Spinal cord (tissue), 10 donors: ENCODE data around the gene WBP1L. TPM values are rescaled to one million over a fixed set of nuclear protein-coding genes. Genes with fewer than 3 reads are reported as not detected.

Experiments
- DNase-seq, 6 donors: peaks; one replicate each; pipeline versions ENCODE4 v3.0.0 to v3.0.0-alpha.2; 2013 to 2015; ENCODE audit warnings: low spot score in 6 of 6, low read depth in 4 of 6
- H3K27ac ChIP-seq: one replicate; pipeline ENCODE4 v1.5.1; 2013; ENCODE audit warnings: low read depth, low read length, control low read depth
- H3K27me3 ChIP-seq: one replicate; pipeline ENCODE4 v1.6.1; 2013; ENCODE audit warnings: low read length; ENCODE audit not compliant: control insufficient read depth, insufficient read depth
- H3K36me3 ChIP-seq: one replicate; pipeline ENCODE4 v1.6.1; 2013; ENCODE audit warnings: low read length; ENCODE audit not compliant: control insufficient read depth, insufficient read depth
- H3K4me1 ChIP-seq: one replicate; pipeline ENCODE4 v1.6.1; 2013; ENCODE audit warnings: low read length; ENCODE audit not compliant: control insufficient read depth, insufficient read depth
- H3K4me3 ChIP-seq: one replicate; pipeline ENCODE4 v1.5.1; 2013; ENCODE audit warnings: low read depth, low read length, control low read depth
- H3K9me3 ChIP-seq: one replicate; pipeline ENCODE4 v1.6.1; 2013; ENCODE audit warnings: low read length; ENCODE audit not compliant: control insufficient read depth, insufficient read depth
- WGBS: methylation state at CpG from one replicate; pipeline ENCODE4 v1.1.5; 2013; ENCODE audit warnings: missing lambda C conversion rate; ENCODE audit not compliant: insufficient coverage; 5-methylcytosine and 5-hydroxymethylcytosine counted together
- polyA plus RNA-seq, 2 donors: library from polyadenylated mRNA; unstranded; fragments of 120-200 nt; gene quantifications; one replicate each; pipeline ENCODE4 v1.2.1, GENCODE V29; 2013; ENCODE audit not compliant: insufficient read length in 2 of 2
- total RNA-seq, 2 donors: library from RNA; depleted of rRNA in 1 of 2; stranded (reverse); fragments of 120-200 nt in 1 of 2; fragments of >200 nt in 1 of 2; gene quantifications; one replicate each; pipeline versions ENCODE4 v1.2.3 to v1.2.4, GENCODE V29; 2013 to 2014
- donor health status: healthy.

Gene WBP1L
- total and polyA plus RNA-seq, 4 donors = 39.8 to 55.1 (median 49.2) TPM

GRCh38 chr10:102764470-102765161, 20.9 kb downstream of the WBP1L start:
- peaks cover 3% of the 10 kb centered on the region for H3K36me3 ChIP-seq
- WGBS = 75% methylated on average over 2 of the region's 6 CpGs
- no peaks in the 10 kb centered on the region for H3K9me3 ChIP-seq
- H3K27me3 ChIP-seq = no peaks in the 10 kb centered on the region
- no peak overlapping the region for H3K27ac ChIP-seq
- H3K4me3 ChIP-seq = no peak overlapping the region
- no peak for DNase-seq
- H3K4me1 ChIP-seq = peaks cover 6% of the 10 kb centered on the region

GRCh38 chr10:102765336-102765735, 21.6 kb downstream of the WBP1L start:
- no peak for DNase-seq
- WGBS = no CpG with 5 or more reads among the region's 7 CpGs
- Histone ChIP-seq H3K9me3 (no peaks in the 10 kb centered on the region), H3K4me3 (no peak overlapping the region), H3K4me1 (peaks cover 6% of the 10 kb centered on the region), H3K27me3 (no peaks in the 10 kb centered on the region), H3K27ac (no peak overlapping the region), H3K36me3 (peaks cover 3% of the 10 kb centered on the region)

GRCh38 chr10:102767428-102768160, 23.8 kb downstream of the WBP1L start:
- Histone ChIP-seq H3K27ac (peak overlapping the region; percentile 16), H3K9me3 (no peaks in the 10 kb centered on the region), H3K4me3 (no peak overlapping the region), H3K36me3 (peaks cover 3% of the 10 kb centered on the region), H3K4me1 (peaks cover 6% of the 10 kb centered on the region), H3K27me3 (no peaks in the 10 kb centered on the region)
- DNase-seq = no peak
- 100% methylated on average over 3 of the region's 9 CpGs for WGBS

GRCh38 chr10:102769375-102770107, 25.8 kb downstream of the WBP1L start:
- Histone ChIP-seq H3K36me3 (no peaks in the 10 kb centered on the region), H3K4me1 (peaks cover 16% of the 10 kb centered on the region), H3K27ac (no peak overlapping the region), H3K27me3 (no peaks in the 10 kb centered on the region), H3K4me3 (no peak overlapping the region), H3K9me3 (no peaks in the 10 kb centered on the region)
- no peak for DNase-seq
- WGBS = 78% methylated on average over 1 of the region's 7 CpGs

- no peak overlapping the region for H3K27ac ChIP-seq
- no CpG with 5 or more reads among the region's 3 CpGs for WGBS
These were observed 26.3 kb downstream of the WBP1L start for GRCh38 chr10:102770108-102770482.

GRCh38 chr10:102770792-102771191, 27.0 kb downstream of the WBP1L start:
- H3K9me3 ChIP-seq = no peaks in the 10 kb centered on the region
- peaks cover 29% of the 10 kb centered on the region for H3K4me1 ChIP-seq
- no peak overlapping the region for H3K27ac ChIP-seq
- H3K4me3 ChIP-seq = no peak overlapping the region
- DNase-seq = no peak
- H3K27me3 ChIP-seq = no peaks in the 10 kb centered on the region
- no peaks in the 10 kb centered on the region for H3K36me3 ChIP-seq
- 50% methylated on average over 1 of the region's 1 CpG for WGBS

More at GRCh38 chr10:102770108-102770482, 26.3 kb downstream of the WBP1L start:
- no peaks in the 10 kb centered on the region for H3K36me3 ChIP-seq
- peaks cover 22% of the 10 kb centered on the region for H3K4me1 ChIP-seq
- H3K27me3 ChIP-seq = no peaks in the 10 kb centered on the region
- H3K4me3 ChIP-seq = no peak overlapping the region
- no peaks in the 10 kb centered on the region for H3K9me3 ChIP-seq
- DNase-seq = no peak

GRCh38 chr10:102773320-102773719, 29.6 kb downstream of the WBP1L start:
- WGBS = 100% methylated on average over 1 of the region's 1 CpG

GRCh38 chr10:102773986-102774385, 30.2 kb downstream of the WBP1L start:
- H3K4me3 ChIP-seq = no peak overlapping the region
- H3K4me1 ChIP-seq = peaks cover 47% of the 10 kb centered on the region
- no peaks in the 10 kb centered on the region for H3K9me3 ChIP-seq
- WGBS = 25% methylated on average over 5 of the region's 5 CpGs
- no peaks in the 10 kb centered on the region for H3K27me3 ChIP-seq
- no peaks in the 10 kb centered on the region for H3K36me3 ChIP-seq
- peak in 2 of 6 donors; percentile 78 to 83 for DNase-seq
- H3K27ac ChIP-seq = peak overlapping the region; percentile 97

More at GRCh38 chr10:102773320-102773719, 29.6 kb downstream of the WBP1L start:
- peak overlapping the region; percentile 97 for H3K27ac ChIP-seq
- no peaks in the 10 kb centered on the region for H3K9me3 ChIP-seq
- no peak overlapping the region for H3K4me3 ChIP-seq
- H3K27me3 ChIP-seq = no peaks in the 10 kb centered on the region
- H3K36me3 ChIP-seq = no peaks in the 10 kb centered on the region
- peaks cover 50% of the 10 kb centered on the region for H3K4me1 ChIP-seq
- DNase-seq = no peak

GRCh38 chr10:102775201-102775934, 31.6 kb downstream of the WBP1L start:
- H3K4me3 ChIP-seq = peak overlapping the region; percentile 40
- peak in 1 of 6 donors; percentile 70 for DNase-seq
- H3K4me1 ChIP-seq = peaks cover 51% of the 10 kb centered on the region
- WGBS = 44% methylated on average over 12 of the region's 16 CpGs
- H3K27ac ChIP-seq = peak overlapping the region; percentile 97
- H3K9me3 ChIP-seq = no peaks in the 10 kb centered on the region
- H3K36me3 ChIP-seq = no peaks in the 10 kb centered on the region
- no peaks in the 10 kb centered on the region for H3K27me3 ChIP-seq
